ENCODE measurements around the gene CRYZL1.

The CRYZL1 gene

GRCh38 chr21:33566514-33566913 is 75.0 kb downstream of the CRYZL1 start:
- in situ Hi-C loops (cut with HindIII; ENCODE audit: low sequenced_read_pairs): no loop called here

- in situ Hi-C loops (cut with HindIII; ENCODE audit: low sequenced_read_pairs): no loop called here
These were observed 79.2 kb downstream of the CRYZL1 start for GRCh38 chr21:33562389-33562788.

- in situ Hi-C loops (cut with HindIII; ENCODE audit: low sequenced_read_pairs): no loop called here
These were observed 80.2 kb downstream of the CRYZL1 start for GRCh38 chr21:33561373-33561772.

- in situ Hi-C loops (cut with HindIII; ENCODE audit: low sequenced_read_pairs): no loop called here
These were observed 80.6 kb downstream of the CRYZL1 start for GRCh38 chr21:33560965-33561364.

- in situ Hi-C loops (cut with HindIII; ENCODE audit: low sequenced_read_pairs): no loop called here
These were observed 81.7 kb downstream of the CRYZL1 start for GRCh38 chr21:33559813-33560212.

GRCh38 chr21:33558777-33559421 is 82.6 kb downstream of the CRYZL1 start:
- in situ Hi-C loops (cut with HindIII; ENCODE audit: low sequenced_read_pairs): no loop called here

GRCh38 chr21:33557447-33557846 is 84.1 kb downstream of the CRYZL1 start:
- in situ Hi-C loops (cut with HindIII; ENCODE audit: low sequenced_read_pairs): no loop called here

GRCh38 chr21:33554982-33555344 is 86.6 kb downstream of the CRYZL1 start:
- in situ Hi-C loops (cut with HindIII; ENCODE audit: low sequenced_read_pairs): no loop called here

- in situ Hi-C loops (cut with HindIII; ENCODE audit: low sequenced_read_pairs): no loop called here
These were observed 87.1 kb downstream of the CRYZL1 start for GRCh38 chr21:33554236-33554981.

GRCh38 chr21:33552999-33553598 is 88.4 kb downstream of the CRYZL1 start:
- in situ Hi-C loops (cut with HindIII; ENCODE audit: low sequenced_read_pairs): no loop called here

- in situ Hi-C loops (cut with HindIII; ENCODE audit: low sequenced_read_pairs): no loop called here
These were observed 89.2 kb downstream of the CRYZL1 start for GRCh38 chr21:33552093-33552998.

- in situ Hi-C loops (cut with HindIII; ENCODE audit: low sequenced_read_pairs): no loop called here
These were observed 89.9 kb downstream of the CRYZL1 start for GRCh38 chr21:33551664-33552063.

- in situ Hi-C loops (cut with HindIII; ENCODE audit: low sequenced_read_pairs): no loop called here
These were observed 90.5 kb downstream of the CRYZL1 start for GRCh38 chr21:33550772-33551660.

GRCh38 chr21:33549848-33550771 is 91.4 kb downstream of the CRYZL1 start:
- in situ Hi-C loops (cut with HindIII; ENCODE audit: low sequenced_read_pairs): no loop called here

GRCh38 chr21:33546086-33546485 is 95.5 kb downstream of the CRYZL1 start:
- in situ Hi-C loops (cut with HindIII; ENCODE audit: low sequenced_read_pairs): no loop called here

GRCh38 chr21:33544451-33545195 is 96.9 kb downstream of the CRYZL1 start:
- in situ Hi-C loops (cut with HindIII; ENCODE audit: low sequenced_read_pairs): no loop called here

- in situ Hi-C loops (cut with HindIII; ENCODE audit: low sequenced_read_pairs): no loop called here
These were observed 97.9 kb downstream of the CRYZL1 start for GRCh38 chr21:33543505-33544129.

All from DLD1 (cell line).